PC-9 (cell line): ENCODE data around the gene FHAD1. TPM values are rescaled to one million over a fixed set of nuclear protein-coding genes. Genes with fewer than 3 reads are reported as not detected.

Experiments
- BruUV-seq: library from RNA; stranded (reverse); fragments of 400-500 nt; replicated peaks from 2 replicates; lab custom pipeline; 2021; lab: Mats Ljungman, UMichigan
- CTCF ChIA-PET: fragments of 300-600 bp; sonication (Branson Sonifier 250); formaldehyde crosslinking; loops from one replicate; lab custom pipeline; 2022; ENCODE audit warnings: antibody characterized with exemption; lab: Charles Lee
- POLR2A ChIA-PET: fragments of 300-600 bp; sonication (Branson Sonifier 250); formaldehyde crosslinking; loops from one replicate; lab custom pipeline; 2022; ENCODE audit warnings: antibody characterized with exemption; ENCODE audit not compliant: unreplicated experiment; lab: Charles Lee
- DNase-seq, 2 experiments: peaks; one replicate each; pipeline versions ENCODE4 v3.0.0 to v3.0.0-alpha.2; 2015 to 2022; ENCODE audit warnings: mixed read lengths in 1 of 2
- H2AFZ ChIP-seq: fragments of 200-600 bp; sonication (generic); 2 replicates; pipeline ENCODE4 v1.8.1; 2017; ENCODE audit warnings: antibody characterized with exemption
- H3F3A ChIP-seq: fragments of 200-600 bp; sonication (generic); 2 replicates; pipeline ENCODE4 v1.8.1; 2017; ENCODE audit warnings: antibody characterized with exemption, mild to moderate bottlenecking, low read depth; ENCODE audit not compliant: insufficient read depth
- H3K27ac ChIP-seq: fragments of 200-600 bp; sonication (generic); 2 replicates; pipeline ENCODE4 v1.6.1; 2016; ENCODE audit warnings: mixed run types
- H3K27me3 ChIP-seq: fragments of 200-600 bp; sonication (generic); 2 replicates; pipeline ENCODE4 v1.6.1; 2016; ENCODE audit warnings: low read depth, mixed run types; ENCODE audit not compliant: insufficient read depth
- H3K36me3 ChIP-seq: fragments of 200-600 bp; sonication (generic); 2 replicates; pipeline ENCODE4 v1.6.1; 2016; ENCODE audit warnings: low read depth, mixed run types
- H3K4me1 ChIP-seq: fragments of 200-600 bp; sonication (generic); replicated peaks from 2 replicates; pipeline ENCODE4 v1.6.1; 2016; ENCODE audit warnings: mixed run types; ENCODE audit not compliant: insufficient read depth
- H3K4me2 ChIP-seq: fragments of 200-600 bp; sonication (generic); 2 replicates; pipeline ENCODE4 v1.6.1; 2017; ENCODE audit warnings: mixed run types
- H3K4me3 ChIP-seq: fragments of 200-600 bp; sonication (generic); 2 replicates; pipeline ENCODE4 v1.6.1; 2016; ENCODE audit warnings: mixed run types
- H3K79me2 ChIP-seq: fragments of 200-600 bp; sonication (generic); 2 replicates; pipeline ENCODE4 v1.6.1; 2017; ENCODE audit warnings: low read depth, mixed run types
- H3K9me2 ChIP-seq: fragments of 200-600 bp; sonication (generic); 2 replicates; pipeline ENCODE4 v1.8.1; 2017; ENCODE audit warnings: mild to moderate bottlenecking; ENCODE audit not compliant: insufficient read depth
- H3K9me3 ChIP-seq: fragments of 200-600 bp; sonication (generic); 2 replicates; pipeline ENCODE4 v1.8.1; 2016; ENCODE audit warnings: low read depth; ENCODE audit not compliant: insufficient read depth
- H4K20me1 ChIP-seq: fragments of 200-600 bp; sonication (generic); 2 replicates; pipeline ENCODE4 v1.8.1; 2017; ENCODE audit not compliant: insufficient read depth
- EZH2 ChIP-seq: fragments of 200-600 bp; sonication (generic); IDR thresholded peaks from 2 replicates; pipeline ENCODE4 v1.8.0; 2017; ENCODE audit warnings: antibody characterized with exemption, low read depth
- intact Hi-C: fragments of 100-400 bp; cut with micrococcal nuclease; formaldehyde crosslinking; loops from one replicate; pipeline ENCODE4 v1.10.0; 2022; ENCODE audit not compliant: unreplicated experiment
- total RNA-seq: library from RNA; stranded (reverse); gene quantifications from 2 replicates; pipeline ENCODE4 v1.2.3, GENCODE V29; 2021
- TF ChIP-seq, protein P1 (sequence below): fragments of 200-600 bp; sonication (generic); conservative IDR thresholded peaks from 2 replicates; pipeline ENCODE4 v1.6.1; 2017; ENCODE audit warnings: mixed run types, antibody characterized with exemption, mild to moderate bottlenecking, moderate library complexity

Gene FHAD1
- total RNA-seq, 1 experiment from 2014 or later, result 6.9 TPM

DNA sequence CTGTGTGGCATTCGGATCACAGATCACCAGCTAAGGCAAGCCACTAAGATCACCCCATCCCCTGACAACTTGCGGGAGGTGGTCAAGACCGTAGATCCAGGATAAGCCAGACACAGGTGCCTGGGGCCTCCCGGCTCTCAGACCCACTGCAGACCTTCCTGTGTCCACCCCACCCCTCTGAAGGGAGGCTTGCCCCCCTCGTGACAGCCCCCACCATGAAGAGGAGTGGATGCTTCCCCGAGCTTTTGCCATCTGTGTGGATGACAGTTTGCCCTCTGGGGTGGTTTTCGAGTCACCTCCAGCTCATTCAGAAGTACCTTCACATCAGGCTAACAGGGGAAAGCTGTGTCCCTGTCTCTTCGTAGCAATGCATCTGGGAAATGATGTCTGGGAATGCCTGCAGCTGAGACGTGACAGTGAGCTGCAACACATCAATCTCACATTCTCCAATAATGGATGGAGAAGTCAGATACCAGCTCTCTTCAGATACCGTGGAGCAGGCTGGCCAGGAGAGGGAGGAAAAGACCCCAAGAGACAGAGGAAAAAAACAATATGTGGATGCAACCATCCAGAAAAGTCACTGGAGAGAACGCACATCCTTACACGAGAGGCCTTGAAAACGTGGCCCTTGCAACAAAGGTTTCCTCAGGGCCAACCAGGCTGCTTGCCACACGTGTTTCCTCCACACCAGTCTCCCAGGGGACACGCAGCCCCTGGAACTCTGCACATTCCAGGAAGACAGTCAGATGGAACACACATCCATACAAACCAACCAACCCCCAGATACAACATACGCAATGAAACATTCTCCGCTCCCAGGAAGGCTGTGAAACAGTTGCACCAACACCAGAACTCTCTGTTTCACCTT, 20.4 kb upstream of the FHAD1 start:
- no peaks in the 10 kb centered on the region for H3K27me3 ChIP-seq
- no peaks in the 10 kb centered on the region for H3K36me3 ChIP-seq
- 0 out of 2 replicates have a peak, but pooled peaks cover 8% of the 10 kb centered on the region for H3F3A ChIP-seq
- no peak overlapping the region for H3K4me3 ChIP-seq
- no peak overlapping the region for H2AFZ ChIP-seq
- peaks cover 11% of the 10 kb centered on the region; the same call in 1 of the 2 replicates for H3K4me1 ChIP-seq
- no TSS peak for BruUV-seq
- no peak for TF ChIP-seq EZH2
- no peak for DNase-seq
- H3K9me2 ChIP-seq, result no peaks in the 10 kb centered on the region
- H3K9me3 ChIP-seq, result no peaks in the 10 kb centered on the region
- H3K79me2 ChIP-seq, result no peaks in the 10 kb centered on the region
- POLR2A ChIA-PET, result no interaction called here
- H3K4me2 ChIP-seq, result no peak overlapping the region
- CTCF ChIA-PET, result no interaction called here
- intact Hi-C loops, result no loop called here
- no peaks in the 10 kb centered on the region for H4K20me1 ChIP-seq
- no peak overlapping the region for H3K27ac ChIP-seq

DNA sequence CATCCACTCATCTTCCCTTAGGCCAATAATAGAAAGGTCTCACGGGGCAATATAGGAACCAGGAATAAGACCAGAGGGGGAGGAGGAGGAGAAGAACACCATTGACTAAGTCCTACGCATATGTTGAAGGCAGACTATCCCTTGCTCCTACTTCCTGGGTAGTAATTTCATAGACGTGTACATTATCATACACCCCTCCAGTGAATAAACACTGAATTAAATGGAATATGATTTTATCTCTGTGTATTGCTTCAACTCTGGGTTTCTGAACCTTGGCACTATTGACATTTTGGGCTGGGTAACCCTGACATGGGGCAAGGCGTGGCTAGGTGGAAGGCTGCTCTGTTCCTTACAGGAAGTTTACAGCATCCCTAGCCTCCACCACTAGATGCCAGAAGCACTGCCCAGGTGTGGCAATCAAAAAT, 17.3 kb upstream of the FHAD1 start:
- Histone ChIP-seq H3K36me3 (no peaks in the 10 kb centered on the region), H3K79me2 (no peaks in the 10 kb centered on the region), H3K4me3 (no peak overlapping the region), H3K4me1 (no peaks in the 10 kb centered on the region), H3K4me2 (no peak overlapping the region), H3K9me2 (no peaks in the 10 kb centered on the region), H3K27me3 (no peaks in the 10 kb centered on the region), H3K9me3 (no peaks in the 10 kb centered on the region), H4K20me1 (no peaks in the 10 kb centered on the region), H3K27ac (no peak overlapping the region), H2AFZ (no peak overlapping the region), H3F3A (no peaks in the 10 kb centered on the region)
- TF ChIP-seq, protein P1, sequence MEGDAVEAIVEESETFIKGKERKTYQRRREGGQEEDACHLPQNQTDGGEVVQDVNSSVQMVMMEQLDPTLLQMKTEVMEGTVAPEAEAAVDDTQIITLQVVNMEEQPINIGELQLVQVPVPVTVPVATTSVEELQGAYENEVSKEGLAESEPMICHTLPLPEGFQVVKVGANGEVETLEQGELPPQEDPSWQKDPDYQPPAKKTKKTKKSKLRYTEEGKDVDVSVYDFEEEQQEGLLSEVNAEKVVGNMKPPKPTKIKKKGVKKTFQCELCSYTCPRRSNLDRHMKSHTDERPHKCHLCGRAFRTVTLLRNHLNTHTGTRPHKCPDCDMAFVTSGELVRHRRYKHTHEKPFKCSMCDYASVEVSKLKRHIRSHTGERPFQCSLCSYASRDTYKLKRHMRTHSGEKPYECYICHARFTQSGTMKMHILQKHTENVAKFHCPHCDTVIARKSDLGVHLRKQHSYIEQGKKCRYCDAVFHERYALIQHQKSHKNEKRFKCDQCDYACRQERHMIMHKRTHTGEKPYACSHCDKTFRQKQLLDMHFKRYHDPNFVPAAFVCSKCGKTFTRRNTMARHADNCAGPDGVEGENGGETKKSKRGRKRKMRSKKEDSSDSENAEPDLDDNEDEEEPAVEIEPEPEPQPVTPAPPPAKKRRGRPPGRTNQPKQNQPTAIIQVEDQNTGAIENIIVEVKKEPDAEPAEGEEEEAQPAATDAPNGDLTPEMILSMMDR, result no peak
- TF ChIP-seq EZH2, result no peak
- intact Hi-C loops, result no loop called here
- DNase-seq, result no peak
- no TSS peak for BruUV-seq
- CTCF ChIA-PET, result no interaction called here
- POLR2A ChIA-PET, result no interaction called here

DNA sequence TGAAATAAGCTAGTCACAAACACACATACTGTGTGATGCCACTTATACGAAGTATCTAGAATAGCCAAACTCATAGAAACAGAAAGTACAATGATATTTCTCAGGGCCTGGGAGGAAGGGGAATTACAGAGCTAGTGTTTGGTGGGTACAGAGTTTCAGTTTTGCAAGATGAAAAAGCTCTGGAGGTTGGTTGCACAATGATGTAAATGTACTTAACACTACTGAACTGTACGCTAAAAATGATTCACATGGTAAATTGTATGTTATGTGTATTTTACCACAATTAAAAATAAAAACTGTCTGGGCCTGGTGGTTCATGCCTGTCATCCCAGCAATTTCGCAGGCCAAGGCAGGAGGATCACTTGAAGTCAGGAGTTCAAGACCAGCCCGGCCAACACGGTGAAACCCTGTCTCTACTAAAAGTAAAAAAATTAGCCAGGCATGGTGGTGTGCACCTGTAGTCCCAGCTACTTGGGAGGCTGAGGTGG, 15.3 kb upstream of the FHAD1 start:
- no peaks in the 10 kb centered on the region for H3F3A ChIP-seq
- intact Hi-C loops, result no loop called here
- ChIA-PET CTCF (no interaction called here), POLR2A (no interaction called here)
- BruUV-seq, result no TSS peak
- H3K79me2 ChIP-seq, result no peaks in the 10 kb centered on the region
- H3K27me3 ChIP-seq, result no peaks in the 10 kb centered on the region
- no peak overlapping the region for H2AFZ ChIP-seq
- no peaks in the 10 kb centered on the region for H4K20me1 ChIP-seq
- no peaks in the 10 kb centered on the region for H3K36me3 ChIP-seq
- TF ChIP-seq, protein P1, result no peak
- TF ChIP-seq EZH2, result no peak
- no peak overlapping the region for H3K27ac ChIP-seq
- no peak for DNase-seq
- H3K9me3 ChIP-seq, result no peaks in the 10 kb centered on the region
- no peaks in the 10 kb centered on the region for H3K4me1 ChIP-seq
- H3K9me2 ChIP-seq, result no peaks in the 10 kb centered on the region
- no peak overlapping the region for H3K4me2 ChIP-seq
- H3K4me3 ChIP-seq, result no peak overlapping the region
